Medulla oblongata (tissue), 1 donor: Measurements from ENCODE around the gene PERM1.

ENCODE experiments used
- DNase-seq: peaks from one replicate; pipeline ENCODE4 v3.0.0-alpha.2; 2015; ENCODE audit errors: extremely low spot score

PERM1 gene

DNA sequence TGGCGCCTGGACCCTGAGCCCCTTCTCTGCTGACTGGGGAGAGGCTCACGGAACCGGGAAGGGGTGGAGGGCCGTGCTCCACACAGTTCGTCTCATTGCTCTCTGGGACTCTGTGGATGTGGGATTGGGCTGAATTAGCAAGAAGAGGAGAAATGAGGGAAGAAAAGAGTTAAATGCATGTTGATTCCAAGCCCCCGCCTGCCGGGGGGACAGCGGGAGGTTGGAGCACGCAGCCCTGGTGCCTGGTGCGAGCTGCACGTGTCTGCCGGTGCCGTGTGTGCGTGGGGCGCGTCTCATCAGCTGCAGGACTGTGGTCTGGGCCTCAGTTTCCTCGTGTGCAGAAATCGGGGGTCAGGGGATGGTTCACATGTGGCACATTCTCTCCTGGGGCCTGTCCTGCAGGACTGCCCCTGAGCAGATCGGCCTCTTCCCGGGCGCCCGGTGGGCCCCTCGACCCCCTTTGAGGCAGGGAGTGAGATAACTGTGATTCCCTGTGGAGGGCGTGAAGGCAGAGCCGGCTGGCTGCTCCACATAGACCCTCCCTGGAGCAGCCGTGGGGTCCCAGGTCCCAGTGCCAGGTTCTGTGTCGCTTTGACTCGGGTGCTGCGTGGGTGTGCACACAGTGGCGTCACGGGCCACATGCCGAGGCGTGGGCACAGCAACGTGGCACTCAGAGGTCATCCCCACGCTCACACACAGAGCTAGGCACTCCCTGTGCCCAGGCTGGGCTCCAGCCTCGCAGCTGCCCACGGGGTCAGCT, 46.7 kb downstream of the PERM1 start:
- DNase-seq: no peak

DNA sequence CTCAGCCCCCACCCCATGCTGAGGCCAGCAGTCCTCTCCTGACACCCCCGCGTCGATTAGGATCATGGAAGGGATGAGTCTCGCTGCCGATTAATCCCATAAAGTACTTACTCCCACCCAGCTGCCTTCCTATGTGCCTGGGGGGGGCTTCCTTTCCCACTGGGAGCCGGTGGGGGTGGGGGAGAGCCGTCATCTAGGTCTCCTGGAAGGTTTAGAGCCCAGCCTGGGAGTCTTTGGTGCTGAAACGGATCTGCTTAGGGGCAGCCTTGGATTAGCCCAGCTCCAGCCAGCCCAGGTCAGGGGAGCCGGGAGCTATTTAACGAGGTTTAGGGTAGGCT, 48.3 kb downstream of the PERM1 start:
- DNase-seq: no peak

- no peak for DNase-seq
Observed at GRCh38 chr1:932776-933602, 48.9 kb downstream of the PERM1 start.

- DNase-seq: no peak
Observed at GRCh38 chr1:932173-932510, 49.8 kb downstream of the PERM1 start.

GRCh38 chr1:931380-932172, 50.3 kb downstream of the PERM1 start:
- DNase-seq: no peak

GRCh38 chr1:930633-931138, 51.2 kb downstream of the PERM1 start:
- no peak for DNase-seq

- no peak for DNase-seq
Observed at GRCh38 chr1:929712-930632, 51.9 kb downstream of the PERM1 start.

DNA sequence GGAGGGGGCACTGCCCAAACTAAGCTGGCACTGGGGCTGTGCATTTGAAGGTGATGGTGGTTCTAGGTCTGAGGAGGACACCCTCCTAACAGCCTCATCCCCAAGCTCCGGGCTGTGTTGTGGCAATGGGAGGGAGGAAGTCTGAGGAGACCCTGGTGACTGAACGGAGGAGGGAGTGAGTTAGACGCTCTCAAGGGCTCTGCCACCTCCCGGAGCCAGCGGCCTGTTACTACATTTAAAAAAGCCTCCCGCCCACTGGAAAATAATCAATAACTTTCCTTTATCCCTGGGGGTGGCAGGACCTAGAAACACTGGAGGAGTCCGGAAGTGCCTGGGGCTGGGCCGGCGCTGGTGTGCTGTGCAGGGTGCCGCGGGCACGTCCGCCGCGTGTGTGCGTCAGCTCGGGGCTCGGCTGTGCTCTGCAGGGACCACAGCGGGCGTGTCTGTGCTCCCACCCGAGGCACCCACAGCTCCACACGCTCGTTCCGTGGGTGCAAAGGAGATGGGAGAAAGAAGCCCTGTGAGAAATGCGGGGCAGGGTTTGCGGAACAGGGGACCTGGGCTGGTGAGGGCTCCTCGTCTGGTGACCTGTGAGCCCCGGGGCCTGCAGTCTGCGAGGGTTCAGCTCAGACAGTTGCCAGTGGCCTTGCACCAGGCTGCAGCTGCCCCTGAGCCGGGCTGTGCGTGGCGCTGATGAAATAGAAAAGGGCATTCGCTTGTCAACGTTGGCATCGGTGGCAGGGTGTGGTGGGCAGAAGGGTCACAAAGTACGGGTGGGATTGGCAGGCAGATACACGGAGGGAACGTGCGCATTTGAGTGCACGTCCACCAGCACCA, 52.9 kb downstream of the PERM1 start:
- no peak for DNase-seq

DNA sequence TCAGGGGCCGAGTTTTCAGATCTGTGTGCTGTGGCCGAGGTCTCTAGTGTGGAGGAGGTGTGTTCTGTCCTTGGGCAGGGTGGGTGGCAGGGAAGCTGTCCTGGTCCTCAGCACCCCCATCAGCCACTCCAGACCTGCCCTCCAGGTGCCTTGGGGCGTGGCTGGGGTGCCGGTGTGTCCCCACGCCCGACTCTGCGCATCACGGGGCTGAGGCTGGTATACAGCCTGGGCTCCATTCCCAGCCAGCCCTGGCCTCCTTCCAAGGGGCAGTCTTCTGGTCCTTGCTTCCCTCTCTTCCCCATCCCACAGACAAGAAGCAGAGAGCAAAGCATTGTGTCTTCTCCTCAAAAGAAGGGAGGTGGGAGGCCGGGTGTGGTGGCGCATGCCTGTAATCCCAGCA, 54.1 kb downstream of the PERM1 start:
- no peak for DNase-seq

- DNase-seq: no peak
Observed at GRCh38 chr1:927234-927633, 54.7 kb downstream of the PERM1 start.

GRCh38 chr1:925561-926421, 56.1 kb downstream of the PERM1 start:
- no peak for DNase-seq
